Rectal smooth muscle tissue (tissue), 1 donor: ENCODE results near the gene MIF4GD.

Experiments
- H3K27ac ChIP-seq: one replicate; pipeline ENCODE4 v1.7.0; 2013; ENCODE audit warnings: low read depth, low read length, inconsistent platforms
- H3K27me3 ChIP-seq: one replicate; pipeline ENCODE4 v1.7.0; 2013; ENCODE audit warnings: low read length; ENCODE audit not compliant: control insufficient read depth, insufficient read depth
- H3K36me3 ChIP-seq: one replicate; pipeline ENCODE4 v1.7.0; 2013; ENCODE audit warnings: low read length; ENCODE audit not compliant: control insufficient read depth, insufficient read depth
- H3K4me1 ChIP-seq: one replicate; pipeline ENCODE4 v1.7.0; 2013; ENCODE audit warnings: low read length; ENCODE audit not compliant: control insufficient read depth, insufficient read depth
- H3K4me3 ChIP-seq: one replicate; pipeline ENCODE4 v1.7.0; 2013; ENCODE audit warnings: low read length
- H3K9ac ChIP-seq: one replicate; pipeline ENCODE4 v1.7.0; 2013; ENCODE audit warnings: low read length

The MIF4GD gene

DNA sequence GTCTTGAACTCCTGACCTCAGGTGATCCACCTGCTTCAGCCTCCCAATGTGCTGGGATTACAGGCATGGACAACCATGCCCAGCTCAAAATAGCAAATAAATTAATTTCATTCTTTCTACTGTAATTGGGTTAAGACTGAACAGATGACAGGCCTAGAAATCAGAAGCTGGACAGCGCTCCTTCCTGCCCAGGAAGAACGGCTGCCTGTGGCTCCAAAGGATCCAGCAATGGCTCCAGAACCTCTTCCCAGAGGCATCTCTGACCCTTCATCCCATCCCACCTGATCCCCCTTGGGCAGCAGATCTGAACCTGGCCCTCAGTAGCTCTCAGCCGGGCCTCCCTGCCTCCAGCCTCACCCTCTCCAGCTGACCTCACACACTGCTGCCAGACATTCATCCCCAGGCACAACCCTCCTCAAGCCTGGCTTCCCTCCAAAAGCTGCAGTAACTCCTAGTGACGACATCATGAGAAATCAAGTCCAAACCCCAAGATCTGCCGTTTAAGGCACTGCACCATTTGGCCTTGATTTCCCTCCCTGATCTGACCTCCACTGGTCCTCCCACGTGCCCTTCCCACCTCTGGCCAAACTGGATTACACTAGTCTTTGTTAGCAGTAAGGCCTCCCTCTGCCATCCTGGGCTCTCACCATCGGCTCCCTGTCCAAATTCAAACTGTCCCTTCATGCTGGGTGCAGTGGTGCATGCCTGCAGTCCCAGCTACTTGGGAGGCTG is 3.1 kb upstream of the MIF4GD start:
- H3K27me3 ChIP-seq = no peaks in the 10 kb centered on the region
- no peak overlapping the region for H3K27ac ChIP-seq
- H3K36me3 ChIP-seq = peaks cover 9% of the 10 kb centered on the region
- no peak overlapping the region for H3K9ac ChIP-seq
- no peak overlapping the region for H3K4me3 ChIP-seq
- H3K4me1 ChIP-seq = peaks cover 10% of the 10 kb centered on the region

DNA sequence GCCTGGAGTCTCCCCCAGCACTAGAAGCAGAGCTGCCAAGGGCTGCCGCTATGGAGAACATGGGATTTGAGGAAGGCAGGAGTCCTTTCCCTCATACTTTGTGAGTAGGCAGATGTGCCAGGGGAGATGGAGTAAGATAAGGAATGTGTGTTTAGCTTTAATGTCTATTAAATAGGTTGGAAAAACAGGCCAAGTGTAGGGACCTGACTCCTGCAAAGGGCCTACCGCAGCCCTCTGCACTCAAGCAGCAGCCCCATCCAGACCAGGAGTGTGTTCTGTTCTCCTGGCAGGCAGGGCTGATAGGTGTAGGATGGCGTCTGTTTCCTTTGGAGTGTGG is 1.8 kb upstream of the MIF4GD start:
- Histone ChIP-seq H3K36me3 (peaks cover 5% of the 10 kb centered on the region), H3K4me3 (no peak overlapping the region), H3K27me3 (no peaks in the 10 kb centered on the region), H3K9ac (no peak overlapping the region), H3K27ac (peak overlapping the region; percentile 12), H3K4me1 (peaks cover 10% of the 10 kb centered on the region)

DNA sequence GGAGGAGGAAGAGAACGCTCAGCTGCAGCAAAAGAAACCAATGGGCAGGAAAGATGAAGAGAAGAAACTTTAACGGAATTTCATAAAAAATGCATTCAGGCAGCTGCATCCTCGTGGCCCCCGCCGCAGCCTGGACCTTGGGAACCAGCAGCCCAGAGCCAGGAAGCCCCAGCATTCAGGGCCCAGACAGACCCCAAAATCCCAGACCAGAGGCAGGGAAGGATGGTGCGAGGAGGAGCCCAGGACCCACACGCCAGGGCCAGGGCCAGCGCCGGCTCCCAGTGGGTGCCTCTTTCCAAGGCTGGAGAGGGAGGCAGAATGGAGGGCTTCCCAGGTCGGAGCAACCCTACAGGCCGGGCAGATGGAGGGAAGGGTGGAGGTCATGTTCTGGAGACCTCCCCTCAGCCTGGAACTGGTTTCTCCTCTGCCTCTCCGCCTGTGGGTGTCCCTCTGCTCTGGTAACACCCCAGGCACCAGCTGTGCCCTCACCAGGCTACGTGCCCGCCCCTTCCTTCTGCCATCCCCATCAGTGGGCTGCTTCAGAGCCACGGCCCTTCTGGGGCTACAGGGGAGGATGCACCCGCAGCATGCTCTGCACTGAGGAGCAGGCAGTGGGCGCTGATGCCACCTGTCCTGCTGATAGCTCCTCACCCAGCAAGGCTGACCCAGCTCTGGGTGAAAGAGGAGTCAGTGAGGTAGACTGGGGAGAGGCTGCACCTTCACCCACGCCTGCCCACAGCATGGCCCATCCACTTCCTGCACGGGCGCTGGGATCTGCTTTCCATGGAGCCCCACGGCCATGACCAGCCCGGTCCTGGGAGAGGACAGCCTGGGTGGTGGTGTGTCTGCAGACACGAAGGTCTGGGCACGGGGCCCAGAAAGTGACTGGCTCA is 1.2 kb upstream of the MIF4GD start:
- Histone ChIP-seq H3K27me3 (no peaks in the 10 kb centered on the region), H3K9ac (no peak overlapping the region), H3K4me3 (peak overlapping the region; percentile 90), H3K27ac (peak overlapping the region; percentile 68), H3K36me3 (peaks cover 5% of the 10 kb centered on the region), H3K4me1 (peaks cover 10% of the 10 kb centered on the region)

DNA sequence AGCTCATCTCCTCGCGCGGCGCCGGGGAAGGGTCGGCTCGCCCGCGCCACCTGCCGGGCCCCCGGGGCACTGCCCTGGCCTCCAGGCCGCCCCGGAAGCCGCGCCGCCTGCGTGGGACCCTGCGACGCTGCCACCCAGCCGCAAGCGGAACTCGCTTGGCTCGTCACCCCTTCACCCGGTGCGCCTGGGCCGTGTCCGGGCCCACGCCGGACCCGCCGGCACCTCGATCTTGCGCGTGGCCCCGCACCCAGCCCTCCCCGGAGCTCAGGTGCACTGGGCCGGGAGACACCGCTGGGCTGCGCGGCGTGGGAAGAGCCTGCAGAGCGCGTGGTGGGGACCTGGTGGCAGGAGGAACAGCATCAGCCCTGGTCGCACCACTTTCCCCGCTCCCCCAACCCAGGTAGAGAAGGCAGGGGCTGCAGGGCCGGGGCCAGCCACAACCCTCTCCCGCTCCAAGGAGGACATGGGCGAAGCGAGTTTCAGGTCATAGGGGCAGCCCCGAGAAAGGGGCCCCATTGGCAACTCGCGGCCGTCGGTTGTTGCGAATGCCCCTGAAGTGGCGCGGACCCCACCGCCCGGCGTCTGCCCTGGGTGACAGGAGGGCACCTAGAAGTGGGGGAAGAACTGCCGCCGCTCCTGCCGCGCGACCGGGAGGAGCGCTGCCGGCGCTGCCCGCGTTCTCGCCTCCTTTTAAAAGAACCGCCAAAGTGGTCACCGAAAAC is 363 bp upstream of the MIF4GD start:
- no peaks in the 10 kb centered on the region for H3K27me3 ChIP-seq
- H3K4me3 ChIP-seq = peak overlapping the region; percentile 90
- H3K9ac ChIP-seq = peak overlapping the region; percentile 53
- peaks cover 10% of the 10 kb centered on the region for H3K4me1 ChIP-seq
- H3K27ac ChIP-seq = peak overlapping the region; percentile 68
- peaks cover 10% of the 10 kb centered on the region for H3K36me3 ChIP-seq

DNA sequence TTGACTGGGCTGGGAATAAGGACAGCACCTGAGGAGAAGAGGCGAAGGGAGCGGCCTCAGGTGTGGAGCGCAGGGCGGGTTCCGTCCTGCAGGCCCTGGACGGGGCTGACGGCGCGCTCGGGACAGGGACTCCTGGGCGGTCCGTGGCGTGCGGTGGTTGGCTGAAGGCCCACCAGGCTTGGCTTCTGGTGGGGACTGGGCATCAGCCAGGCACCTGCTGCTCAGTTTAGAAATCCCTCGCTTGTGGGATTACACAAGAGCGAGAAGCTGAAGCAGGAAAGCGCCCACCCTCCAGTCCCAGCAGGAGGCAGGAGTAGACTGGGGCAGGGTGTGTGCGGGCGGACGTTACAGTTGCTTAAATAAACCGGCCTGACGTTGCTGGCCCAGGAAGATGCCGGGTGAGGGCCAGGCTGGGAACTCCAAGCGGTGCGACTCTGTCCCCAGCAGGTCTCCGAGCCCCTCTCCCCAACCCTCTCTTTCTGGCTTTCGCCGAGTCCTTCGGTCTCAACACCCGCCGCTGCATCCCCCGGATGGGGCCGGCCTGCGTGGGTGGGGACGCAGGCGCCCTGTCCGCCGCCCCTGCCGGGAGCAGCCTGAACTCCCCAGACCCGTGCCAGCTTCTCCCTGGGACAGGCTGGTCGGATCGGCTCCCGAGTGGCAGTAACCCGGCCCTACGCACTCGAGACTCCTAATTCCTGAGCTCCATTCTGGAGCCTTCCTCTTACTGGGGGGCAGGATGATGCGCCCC is 639 bp downstream of the MIF4GD start:
- Histone ChIP-seq H3K4me1 (peaks cover 10% of the 10 kb centered on the region), H3K27me3 (no peaks in the 10 kb centered on the region), H3K36me3 (peaks cover 19% of the 10 kb centered on the region), H3K9ac (peak overlapping the region; percentile 19), H3K27ac (peak overlapping the region; percentile 70), H3K4me3 (peak overlapping the region; percentile 63)

DNA sequence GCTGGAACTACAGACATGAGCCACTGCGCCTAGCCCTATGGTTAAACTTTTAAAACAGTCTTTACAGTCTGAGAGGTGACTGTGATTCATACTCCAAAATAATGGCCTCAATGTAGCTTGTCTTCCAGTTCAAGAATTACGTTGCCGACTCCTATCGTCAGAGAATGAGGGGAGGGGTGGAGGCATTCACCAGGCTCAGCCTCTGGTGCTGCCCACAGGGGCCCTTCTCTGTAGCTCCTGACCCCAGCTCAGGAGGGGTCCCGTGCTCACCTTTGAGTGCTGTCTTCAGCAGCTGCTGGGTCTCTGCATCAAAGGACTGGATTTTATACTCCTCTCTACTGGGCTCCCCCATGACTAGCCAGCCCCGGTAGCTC is 1.2 kb downstream of the MIF4GD start:
- peaks cover 20% of the 10 kb centered on the region for H3K36me3 ChIP-seq

DNA sequence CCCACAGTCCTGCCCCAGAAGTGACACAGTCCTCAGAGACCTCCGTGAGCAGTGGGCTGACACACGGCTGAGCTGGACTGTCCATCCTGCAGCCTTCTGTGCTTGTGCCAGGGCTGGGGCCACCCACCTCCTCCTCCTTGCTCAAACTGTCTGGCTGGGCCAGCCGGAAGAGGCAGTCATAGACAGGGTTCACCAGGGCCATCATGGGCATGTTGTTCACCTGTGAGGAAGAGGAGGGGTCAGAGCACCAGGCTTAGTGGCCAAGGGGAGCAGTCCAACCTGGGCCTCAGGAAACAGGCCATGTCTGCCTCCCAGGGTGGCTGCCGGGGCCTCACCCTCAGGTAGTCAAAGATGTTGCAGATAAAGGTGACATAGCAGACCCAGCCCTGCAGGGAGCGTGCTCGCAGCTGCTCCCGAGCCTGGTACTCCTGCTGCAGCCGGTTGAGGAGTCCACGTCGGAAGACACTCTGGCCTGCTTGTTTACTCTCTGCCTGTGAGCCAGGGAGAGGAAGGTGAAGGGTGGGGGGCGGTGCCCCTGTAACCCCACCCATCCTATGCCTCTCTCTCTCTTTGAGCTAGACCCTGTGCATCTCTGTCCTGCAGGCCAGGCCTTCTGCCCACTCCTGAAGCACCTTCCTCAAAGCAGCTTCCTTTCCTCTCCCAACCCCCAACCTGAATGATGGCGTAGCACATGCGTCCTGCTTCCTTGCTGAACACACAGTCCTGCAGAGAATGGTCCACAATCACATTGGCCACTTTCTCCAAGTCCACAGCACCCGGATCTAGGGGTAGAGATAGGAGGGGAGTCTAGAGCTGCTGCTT is 3.4 kb downstream of the MIF4GD start:
- no peak overlapping the region for H3K27ac ChIP-seq

More for the DNA sequence above, 1.2 kb downstream of the MIF4GD start:
- peak overlapping the region; percentile 70 for H3K27ac ChIP-seq
- peaks cover 10% of the 10 kb centered on the region for H3K4me1 ChIP-seq
- peak overlapping the region; percentile 63 for H3K4me3 ChIP-seq
- H3K9ac ChIP-seq = peak overlapping the region; percentile 19
- no peaks in the 10 kb centered on the region for H3K27me3 ChIP-seq

DNA sequence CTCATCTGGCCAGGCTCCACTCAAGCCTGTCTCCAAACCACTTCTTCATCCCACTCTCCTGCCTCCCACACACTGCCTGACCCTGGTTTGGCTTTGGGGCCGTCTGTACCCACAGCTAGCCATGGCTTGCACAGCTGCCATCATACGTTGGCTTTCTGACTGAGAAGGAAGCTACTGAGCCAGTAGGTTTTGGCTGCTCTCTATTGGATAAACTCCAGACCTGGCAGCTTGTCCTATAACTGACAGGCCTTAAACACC is 3.9 kb downstream of the MIF4GD start:
- Histone ChIP-seq H3K4me3 (no peak overlapping the region), H3K4me1 (peaks cover 12% of the 10 kb centered on the region), H3K27ac (no peak overlapping the region)

More for the DNA sequence above, 3.4 kb downstream of the MIF4GD start:
- no peak overlapping the region for H3K4me3 ChIP-seq
- H3K4me1 ChIP-seq = peaks cover 8% of the 10 kb centered on the region
- peaks cover 15% of the 10 kb centered on the region for H3K36me3 ChIP-seq
- no peaks in the 10 kb centered on the region for H3K27me3 ChIP-seq
- H3K9ac ChIP-seq = no peak overlapping the region

DNA sequence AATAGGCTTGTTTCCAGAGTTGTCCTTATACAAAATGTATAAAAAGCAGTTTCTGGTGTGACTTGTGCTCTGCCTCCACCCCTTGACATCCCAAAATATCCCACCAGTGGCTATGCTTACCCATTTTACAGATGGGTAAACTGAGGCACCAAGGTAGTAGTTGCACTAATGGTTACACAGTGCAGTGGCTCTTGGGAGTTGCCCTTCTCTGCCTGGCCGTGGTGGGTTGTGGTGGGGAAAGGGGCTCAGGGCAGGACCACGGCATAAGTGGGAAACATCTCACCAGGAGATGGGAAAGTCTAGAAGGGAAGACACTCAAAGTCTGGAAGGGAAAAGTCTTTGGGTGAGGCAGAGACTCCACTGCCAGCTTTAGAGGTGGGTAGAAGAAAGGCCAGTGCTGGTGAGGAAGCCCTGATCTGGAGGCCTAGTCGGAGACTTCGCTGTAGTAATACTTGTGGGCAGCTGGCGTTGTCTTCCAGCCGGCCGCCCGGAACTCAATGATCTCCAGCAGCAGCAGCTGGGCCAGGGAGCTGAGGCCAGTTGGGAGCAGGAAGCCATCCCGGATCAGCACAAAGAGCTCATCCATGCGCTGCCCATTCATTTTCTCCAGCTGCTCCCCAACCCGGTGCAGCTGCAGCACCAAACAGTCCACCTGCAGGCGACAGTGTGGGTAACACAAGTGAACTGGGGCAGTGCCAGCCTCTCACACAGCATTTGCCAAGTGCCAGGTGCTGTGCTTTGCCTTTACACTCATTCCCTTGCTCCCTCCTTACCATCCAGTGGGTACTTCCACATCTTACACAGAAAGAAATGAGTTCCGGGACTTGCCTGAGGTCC is 4.5 kb downstream of the MIF4GD start:
- Histone ChIP-seq H3K27ac (no peak overlapping the region), H3K9ac (no peak overlapping the region), H3K4me3 (no peak overlapping the region), H3K27me3 (no peaks in the 10 kb centered on the region), H3K36me3 (peaks cover 15% of the 10 kb centered on the region), H3K4me1 (peaks cover 12% of the 10 kb centered on the region)

More for the DNA sequence above, 3.9 kb downstream of the MIF4GD start:
- Histone ChIP-seq H3K27me3 (no peaks in the 10 kb centered on the region), H3K36me3 (peaks cover 15% of the 10 kb centered on the region), H3K9ac (no peak overlapping the region)

DNA sequence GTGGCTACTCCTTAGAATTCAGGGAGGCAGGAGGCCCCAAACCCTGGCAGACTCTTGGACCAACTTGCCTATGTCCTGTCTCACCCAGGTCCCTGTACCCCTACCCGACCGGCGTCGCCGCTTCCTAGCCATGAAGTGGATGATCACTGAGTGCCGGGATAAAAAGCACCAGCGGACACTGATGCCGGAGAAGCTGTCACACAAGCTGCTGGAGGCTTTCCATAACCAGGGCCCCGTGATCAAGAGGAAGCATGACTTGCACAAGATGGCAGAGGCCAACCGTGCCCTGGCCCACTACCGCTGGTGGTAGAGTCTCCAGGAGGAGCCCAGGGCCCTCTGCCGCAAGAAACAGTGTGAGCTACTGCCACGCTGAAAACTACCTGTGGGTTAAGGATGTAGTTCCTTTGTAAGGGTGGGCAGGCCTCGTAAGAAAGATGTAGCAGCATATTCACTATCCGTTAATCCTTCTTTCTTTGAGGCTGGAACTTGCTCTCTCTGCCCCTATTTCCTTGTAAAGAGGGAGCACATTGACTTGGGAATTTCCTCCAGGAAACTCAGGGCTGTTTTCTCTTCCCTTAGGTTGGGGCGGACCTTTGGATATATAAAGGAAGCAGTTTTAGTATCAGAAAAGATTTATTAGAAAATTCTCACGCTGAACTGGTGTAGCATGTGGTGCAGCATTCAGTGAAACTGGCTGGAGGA is 5.3 kb downstream of the MIF4GD start:
- peaks cover 15% of the 10 kb centered on the region for H3K36me3 ChIP-seq
- H3K4me3 ChIP-seq = no peak overlapping the region
- no peak overlapping the region for H3K9ac ChIP-seq
- peaks cover 12% of the 10 kb centered on the region for H3K4me1 ChIP-seq
- H3K27ac ChIP-seq = no peak overlapping the region
- no peaks in the 10 kb centered on the region for H3K27me3 ChIP-seq
